Amniotic stem cell (primary cell): ENCODE measurements around the gene P2RX5.
A peak's percentile ranks its signal among the peaks of the same experiment; 100 is the strongest.
"Not testable (repeated sequence)": the region's sequence is repeated elsewhere in the genome, so short reads cannot be mapped to it uniquely, and the experiment has no call there.

Source experiments
- DNase-seq: peaks from one replicate; lab custom pipeline; 2025; lab: John Stamatoyannopoulos, UW

P2RX5 gene

GRCh38 chr17:3695723-3696411 lies at the start of gene P2RX5:
TSS of gene P2RX5 (minus strand) at chr17:3696155. CDS start at chr17:3696005, 150 bp downstream.
- no peak for DNase-seq

GRCh38 chr17:3745071-3745470 lies 49.1 kb upstream of the P2RX5 start:
- DNase-seq: no peak

- DNase-seq: no peak
Observed at GRCh38 chr17:3744014-3744413, 48.1 kb upstream of the P2RX5 start.

- DNase-seq: no peak
Observed at GRCh38 chr17:3740611-3741073, 44.7 kb upstream of the P2RX5 start.

- DNase-seq: no peak
Observed at GRCh38 chr17:3739422-3740124, 43.6 kb upstream of the P2RX5 start.

- DNase-seq: no peak
Observed at GRCh38 chr17:3738562-3739295, 42.8 kb upstream of the P2RX5 start.

- no peak for DNase-seq
Observed at GRCh38 chr17:3735515-3735914, 39.6 kb upstream of the P2RX5 start.

- DNase-seq: not testable (repeated sequence)
Observed at GRCh38 chr17:3734911-3735276, 38.9 kb upstream of the P2RX5 start.

GRCh38 chr17:3732210-3732621 lies 36.3 kb upstream of the P2RX5 start:
- no peak for DNase-seq

GRCh38 chr17:3730881-3731429 lies 35.0 kb upstream of the P2RX5 start:
- no peak for DNase-seq

GRCh38 chr17:3729881-3730280 lies 33.9 kb upstream of the P2RX5 start:
- no peak for DNase-seq

- not testable (repeated sequence) for DNase-seq
Observed at GRCh38 chr17:3728099-3728498, 32.1 kb upstream of the P2RX5 start.

GRCh38 chr17:3727041-3727440 lies 31.1 kb upstream of the P2RX5 start:
- no peak for DNase-seq

- DNase-seq: no peak
Observed at GRCh38 chr17:3724378-3725077, 28.6 kb upstream of the P2RX5 start.

GRCh38 chr17:3723556-3724377 lies 27.8 kb upstream of the P2RX5 start, which contains the start of gene HASPIN:
TSS of gene HASPIN (plus strand) at chr17:3723903. CDS start at chr17:3723936, 33 bp downstream.
- peak; percentile 81 for DNase-seq

- no peak for DNase-seq
Observed at GRCh38 chr17:3723188-3723555, 27.2 kb upstream of the P2RX5 start.

- no peak for DNase-seq
Observed at GRCh38 chr17:3722716-3723115, 26.8 kb upstream of the P2RX5 start.

GRCh38 chr17:3719265-3719664 lies 23.3 kb upstream of the P2RX5 start:
- DNase-seq: no peak

GRCh38 chr17:3718201-3718600 lies 22.2 kb upstream of the P2RX5 start:
- DNase-seq: no peak

- no peak for DNase-seq
Observed at GRCh38 chr17:3715296-3715695, 19.3 kb upstream of the P2RX5 start.
